H1 (cell line): ENCODE results near the gene ITGA4. TPM values are rescaled to one million over a fixed set of nuclear protein-coding genes. Genes with fewer than 3 reads are reported as not detected.

ENCODE experiments used
- CTCF ChIA-PET: fragments of 300-600 bp; sonication (Branson Sonifier 250); formaldehyde crosslinking; loops from one replicate; lab custom pipeline; 2021; ENCODE audit not compliant: partially characterized antibody; lab: Charles Lee
- POLR2A ChIA-PET: fragments of 300-600 bp; sonication (Branson Sonifier 250); formaldehyde crosslinking; loops from one replicate; lab custom pipeline; 2021; ENCODE audit warnings: inconsistent platforms; ENCODE audit not compliant: partially characterized antibody; lab: Charles Lee
- DNase-seq, 2 experiments: peaks; one replicate each; pipeline versions ENCODE4 v3.0.0 to v3.0.0-alpha.2; 2010 to 2022; ENCODE audit warnings: low spot score in 2 of 2, low read depth in 1 of 2, mixed read lengths in 1 of 2
- FAIRE-seq: peaks from 2 replicates; lab custom pipeline; 2011; peaks lifted over from hg19 to GRCh38; lab: Jason Lieb, UNC
- H2AFZ ChIP-seq: 2 replicates; pipeline ENCODE4 v1.8.1; 2012; ENCODE audit warnings: low read length, inconsistent platforms
- H2AK5ac ChIP-seq: 2 replicates; pipeline ENCODE4 v1.6.1; 2013; ENCODE audit warnings: low read depth, low read length
- H2BK120ac ChIP-seq: replicated peaks from 2 replicates; pipeline ENCODE3; 2013; ENCODE audit warnings: low read depth, low read length, inconsistent platforms
- H2BK12ac ChIP-seq: 2 replicates; pipeline ENCODE4 v1.6.1; 2013; ENCODE audit warnings: low read depth, low read length
- H2BK15ac ChIP-seq: 2 replicates; pipeline ENCODE4 v1.6.1; 2013; ENCODE audit warnings: low read length
- H2BK20ac ChIP-seq: 2 replicates; pipeline ENCODE4 v1.6.1; 2013; ENCODE audit warnings: low read length
- H2BK5ac ChIP-seq: 2 replicates; pipeline ENCODE4 v1.6.1; 2013; ENCODE audit warnings: low read depth, low read length
- H3K14ac ChIP-seq: 2 replicates; pipeline ENCODE4 v1.6.1; 2013; ENCODE audit warnings: inconsistent platforms; ENCODE audit not compliant: insufficient read length
- H3K18ac ChIP-seq: 2 replicates; pipeline ENCODE4 v1.6.1; 2013; ENCODE audit warnings: low read length; ENCODE audit errors: extremely low read depth
- H3K23ac ChIP-seq: 2 replicates; pipeline ENCODE4 v1.6.1; 2013; ENCODE audit warnings: inconsistent platforms; ENCODE audit not compliant: insufficient read length
- H3K23me2 ChIP-seq: 2 replicates; pipeline ENCODE4 v1.6.1; 2013; ENCODE audit warnings: low read depth, low read length
- H3K27ac ChIP-seq: 2 replicates; pipeline ENCODE4 v1.6.1; 2011; ENCODE audit warnings: low read depth, low read length, inconsistent platforms
- H3K27me3 ChIP-seq, 4 experiments: replicated peaks in 1 of 4; 1 replicate in 1 of 4; 2 replicates in 3 of 4; pipeline versions ENCODE4 v1.6.1 to v1.8.1; 2011 to 2013; ENCODE audit warnings: low read length in 3 of 4, mild to moderate bottlenecking in 3 of 4, inconsistent platforms in 2 of 4, mixed read lengths in 2 of 4, moderate library complexity in 1 of 4; ENCODE audit not compliant: control insufficient read depth in 3 of 4, insufficient read depth in 3 of 4; ENCODE audit errors: extremely low read depth in 1 of 4
- H3K36me3 ChIP-seq, 4 experiments: 2 replicates each; pipeline versions ENCODE4 v1.6.1 to v1.8.1; 2011 to 2013; ENCODE audit warnings: mild to moderate bottlenecking in 4 of 4, low read length in 3 of 4, moderate library complexity in 2 of 4, control low read depth in 1 of 4, inconsistent platforms in 1 of 4; ENCODE audit not compliant: insufficient read depth in 4 of 4, control insufficient read depth in 2 of 4
- H3K4ac ChIP-seq: replicated peaks from 2 replicates; pipeline ENCODE3; 2013; ENCODE audit warnings: low read length, low read depth, mixed read lengths, inconsistent platforms; ENCODE audit not compliant: insufficient read length
- H3K4me1 ChIP-seq, 4 experiments: replicated peaks in 1 of 4; 1 replicate in 1 of 4; 2 replicates in 3 of 4; pipeline versions ENCODE4 v1.6.1 to v1.8.1; 2011 to 2013; ENCODE audit warnings: low read length in 3 of 4, inconsistent platforms in 2 of 4, mixed read lengths in 1 of 4; ENCODE audit not compliant: insufficient read depth in 4 of 4, control insufficient read depth in 3 of 4
- H3K4me2 ChIP-seq, 2 experiments: 2 replicates each; pipeline versions ENCODE4 v1.6.1 to v1.8.1; 2011 to 2013; ENCODE audit warnings: low read depth in 2 of 2, low read length in 2 of 2, control low read depth in 1 of 2, inconsistent platforms in 1 of 2, mild to moderate bottlenecking in 1 of 2; ENCODE audit not compliant: insufficient read depth in 1 of 2
- H3K4me3 ChIP-seq, 4 experiments: fragments of 200-600, 300-600 bp in 1 of 4; sonication (generic), shearing (Covaris generic), sonication (Bioruptor Twin) in 1 of 4; 2 replicates each; pipeline versions ENCODE4 v1.5.1 to v1.8.1; 2011 to 2016; ENCODE audit warnings: low read length in 4 of 4, low read depth in 3 of 4, control low read depth in 2 of 4, inconsistent platforms in 2 of 4, mild to moderate bottlenecking in 2 of 4, mixed read lengths in 1 of 4, moderate library complexity in 1 of 4; ENCODE audit not compliant: insufficient read depth in 2 of 4; ENCODE audit errors: extremely low read depth in 1 of 4
- H3K56ac ChIP-seq: replicated peaks from 2 replicates; pipeline ENCODE3; 2013; ENCODE audit warnings: low read depth, mild to moderate bottlenecking, mixed read lengths, low read length, inconsistent platforms; ENCODE audit not compliant: insufficient read length
- H3K79me1 ChIP-seq: 2 replicates; pipeline ENCODE4 v1.6.1; 2013; ENCODE audit warnings: low read depth, low read length, control low read depth
- H3K79me2 ChIP-seq, 2 experiments: 2 replicates each; pipeline versions ENCODE4 v1.6.1 to v1.8.1; 2012 to 2013; ENCODE audit warnings: low read length in 2 of 2, mild to moderate bottlenecking in 2 of 2, inconsistent platforms in 1 of 2; ENCODE audit not compliant: insufficient read depth in 2 of 2, control insufficient read depth in 1 of 2
- H3K9ac ChIP-seq, 4 experiments: replicated peaks in 1 of 4; 1 replicate in 1 of 4; 2 replicates in 3 of 4; pipeline versions ENCODE4 v1.6.1 to v1.8.1; 2011 to 2013; ENCODE audit warnings: low read depth in 3 of 4, low read length in 3 of 4, control low read depth in 2 of 4, mild to moderate bottlenecking in 2 of 4, moderate library complexity in 2 of 4, inconsistent platforms in 1 of 4; ENCODE audit errors: extremely low read depth in 1 of 4
- H3K9me3 ChIP-seq, 2 experiments: 2 replicates each; pipeline versions ENCODE4 v1.6.1 to v1.8.1; 2012 to 2013; ENCODE audit warnings: mild to moderate bottlenecking in 2 of 2, moderate library complexity in 2 of 2, control low read depth in 1 of 2, inconsistent platforms in 1 of 2, low read depth in 1 of 2, low read length in 1 of 2, mixed read lengths in 1 of 2; ENCODE audit not compliant: insufficient read depth in 2 of 2
- H4K20me1 ChIP-seq, 2 experiments: replicated peaks in 1 of 2; 2 replicates each; pipeline versions ENCODE3 to v1.8.1; 2011 to 2013; ENCODE audit warnings: inconsistent platforms in 2 of 2, low read length in 2 of 2, mild to moderate bottlenecking in 1 of 2; ENCODE audit not compliant: insufficient read depth in 2 of 2, control insufficient read depth in 1 of 2
- H4K5ac ChIP-seq: 2 replicates; pipeline ENCODE4 v1.6.1; 2013; ENCODE audit warnings: low read length, low read depth, mixed read lengths, inconsistent platforms; ENCODE audit not compliant: insufficient read length
- H4K8ac ChIP-seq: 2 replicates; pipeline ENCODE4 v1.8.0; 2013; ENCODE audit warnings: mild to moderate bottlenecking, moderate library complexity, low read length, inconsistent platforms; ENCODE audit not compliant: insufficient read depth; ENCODE audit errors: extremely low read depth
- H4K91ac ChIP-seq: replicated peaks from 2 replicates; pipeline ENCODE3; 2013; ENCODE audit warnings: low read length, mixed read lengths, inconsistent platforms; ENCODE audit not compliant: insufficient read length
- BACH1 ChIP-seq: IDR thresholded peaks from 2 replicates; pipeline ENCODE4 v1.6.1; 2012; ENCODE audit warnings: low read length, improper control_type of control experiment
- CEBPB ChIP-seq: IDR thresholded peaks from 2 replicates; pipeline ENCODE4 v1.6.1; 2012; ENCODE audit warnings: low read depth, low read length
- POLR2AphosphoS5 ChIP-seq: IDR thresholded peaks from 2 replicates; pipeline ENCODE4 v1.6.1; 2011; ENCODE audit warnings: low read depth, low read length
- RXRA ChIP-seq: IDR thresholded peaks from 2 replicates; pipeline ENCODE4 v1.6.1; 2011; ENCODE audit warnings: low read depth, mild to moderate bottlenecking, low read length, moderate library complexity; ENCODE audit not compliant: insufficient read depth
- SP4 ChIP-seq: IDR thresholded peaks from 2 replicates; pipeline ENCODE4 v1.6.1; 2012; ENCODE audit warnings: low read length, inconsistent platforms
- TAF7 ChIP-seq: optimal IDR thresholded peaks from 2 replicates; pipeline ENCODE3; 2011; ENCODE audit warnings: low read depth, mild to moderate bottlenecking, inconsistent platforms, low read length, moderate library complexity, borderline replicate concordance
- WGBS, 2 experiments: shearing (Covaris generic) in 1 of 2; methylation state at CpG; one replicate each; pipeline versions ENCODE4 v1.1.6 to v1.1.7; 2013 to 2015; ENCODE audit warnings: low lambda C conversion rate in 2 of 2, mixed read lengths in 2 of 2, inconsistent platforms in 1 of 2, low coverage in 1 of 2, missing lambda C conversion rate in 1 of 2; ENCODE audit not compliant: insufficient replicate concordance in 2 of 2, insufficient coverage in 1 of 2, insufficient read length in 1 of 2; ENCODE audit errors: extremely low coverage in 1 of 2, missing lambda C conversion rate in 1 of 2; 5-methylcytosine and 5-hydroxymethylcytosine counted together
- polyA plus RNA-seq, 7 experiments: library from polyadenylated mRNA; depleted of rRNA in 3 of 7; stranded (reverse) in 5 of 7; unstranded in 2 of 7; fragments of >200 nt in 5 of 7; fragments of 200-250 nt in 2 of 7; gene quantifications; 1 replicate in 5 of 7; 2 replicates in 1 of 7; 4 replicates in 1 of 7; pipeline versions ENCODE4 v1.2.1 to v1.2.3, GENCODE V29; 2011 to 2013; ENCODE audit warnings: missing spikeins in 2 of 7, mixed read lengths in 2 of 7
- total RNA-seq: library from RNA; stranded (reverse); fragmentation: NEBNext Ultra II Directional; extraction: Animal tissue kit (Norgen Biotek cat#: 25700); gene quantifications from 2 replicates; pipeline ENCODE4 v1.2.1, GENCODE V29; 2021
- TF ChIP-seq, protein P1 (sequence below): IDR thresholded peaks from 2 replicates; pipeline ENCODE4 v1.6.1; 2012; ENCODE audit warnings: inconsistent platforms

Gene ITGA4
- total and polyA plus RNA-seq, 2 of the 8 experiments (the other 6 are each of a cell fraction or from before 2014, with no cell fraction given) = 0.60 to 2.1 TPM

DNA sequence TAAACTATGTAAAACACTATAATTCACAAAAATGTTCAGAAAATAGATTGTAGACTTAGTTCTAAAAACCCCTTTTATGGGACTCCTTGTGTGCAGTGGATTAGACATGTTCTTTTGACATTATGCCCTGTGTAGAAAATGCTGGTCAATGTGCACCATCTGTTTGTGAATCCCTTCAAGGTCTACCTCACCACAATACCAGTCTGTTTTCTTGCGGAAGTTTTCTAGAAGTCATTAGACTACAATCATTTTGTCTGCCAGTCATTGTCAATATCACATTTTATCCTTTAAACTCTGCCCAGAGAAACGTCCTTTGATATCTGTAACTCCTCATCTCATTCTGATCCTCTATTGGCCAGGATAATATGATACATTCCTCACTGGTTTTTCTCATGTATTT is 7.8 kb downstream of the ITGA4 start:
- H3K4me1 ChIP-seq = peaks cover 0 to 5% (median 0%) of the 10 kb centered on the region in 4 experiments; a peak in 1 of 7 replicates
- no peaks in the 10 kb centered on the region for H3K79me1 ChIP-seq
- CTCF ChIA-PET = interaction anchor here (0.6 kb wide), 1 partner anchor 193 kb away, joined by 3 read pairs; no protein-coding TSS in a partner anchor
- no peak overlapping the region for H2BK12ac ChIP-seq
- no peaks in the 10 kb centered on the region for H3K23me2 ChIP-seq
- H2BK5ac ChIP-seq = no peak overlapping the region
- H3K9me3 ChIP-seq = no peaks in the 10 kb centered on the region
- H3K4me2 ChIP-seq = no peak overlapping the region
- no peak overlapping the region for H4K5ac ChIP-seq
- no peak overlapping the region for H3K27ac ChIP-seq
- DNase-seq = no peak
- H3K14ac ChIP-seq = no peak overlapping the region
- WGBS, 2 experiments = 88% methylated on average over 2 of the region's 2 CpGs; no CpG with 5 or more reads in 1 of the 2 experiments
- no peak overlapping the region for H4K8ac ChIP-seq
- H2BK15ac ChIP-seq = no peak overlapping the region
- no peak overlapping the region for H3K4ac ChIP-seq
- no peaks in the 10 kb centered on the region for H3K79me2 ChIP-seq
- no peaks in the 10 kb centered on the region for H4K20me1 ChIP-seq
- TF ChIP-seq TAF7 (no peak), BACH1 (no peak), CEBPB (no peak), SP4 (no peak), POLR2AphosphoS5 (no peak), RXRA (no peak)
- TF ChIP-seq, protein P1, sequence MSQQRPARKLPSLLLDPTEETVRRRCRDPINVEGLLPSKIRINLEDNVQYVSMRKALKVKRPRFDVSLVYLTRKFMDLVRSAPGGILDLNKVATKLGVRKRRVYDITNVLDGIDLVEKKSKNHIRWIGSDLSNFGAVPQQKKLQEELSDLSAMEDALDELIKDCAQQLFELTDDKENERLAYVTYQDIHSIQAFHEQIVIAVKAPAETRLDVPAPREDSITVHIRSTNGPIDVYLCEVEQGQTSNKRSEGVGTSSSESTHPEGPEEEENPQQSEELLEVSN = no peak
- TF ChIP-seq, all 59 proteins: peak for 0
- no peak for FAIRE-seq
- Histone ChIP-seq H3K18ac (no peak overlapping the region), H2BK20ac (no peak overlapping the region), H2BK120ac (no peak overlapping the region), H4K91ac (no peak overlapping the region), H3K23ac (no peak overlapping the region), H3K4me3 (no peak overlapping the region), H3K36me3 (no peaks in the 10 kb centered on the region), H2AK5ac (no peak overlapping the region), H2AFZ (no peak overlapping the region), H3K56ac (no peak overlapping the region), H3K9ac (no peak overlapping the region), H3K27me3 (peaks cover 0 to 2% (median 0%) of the 10 kb centered on the region in 4 experiments; a peak in 1 of 7 replicates)
- POLR2A ChIA-PET = no interaction called here
